SU-DHL-6 (cell line): ENCODE measurements around the gene SHTN1.

Source experiments
- H2AFZ ChIP-seq: fragments of 200-600 bp; sonication (generic); 2 replicates; pipeline ENCODE4 v1.6.1; 2014; ENCODE audit warnings: low read depth, mild to moderate bottlenecking, moderate library complexity, mixed read lengths, antibody characterized with exemption, low read length; ENCODE audit not compliant: severe bottlenecking
- H3F3A ChIP-seq: fragments of 200-600 bp; shearing (Covaris generic); 2 replicates; pipeline ENCODE4 v1.6.0; 2016; ENCODE audit warnings: antibody characterized with exemption, mild to moderate bottlenecking; ENCODE audit not compliant: insufficient read depth
- H3K27ac ChIP-seq: fragments of 200-600 bp; sonication (generic); 2 replicates; pipeline ENCODE4 v1.5.1; 2016; ENCODE audit warnings: low read depth, mild to moderate bottlenecking, low read length, moderate library complexity, mixed read lengths
- H3K27me3 ChIP-seq: fragments of 200-600 bp; sonication (generic), shearing (Covaris generic); 2 replicates; pipeline ENCODE4 v1.6.0; 2014; ENCODE audit warnings: mild to moderate bottlenecking, low read length
- H3K36me3 ChIP-seq: fragments of 200-600 bp; sonication (generic); 2 replicates; pipeline ENCODE4 v1.6.1; 2014; ENCODE audit warnings: mild to moderate bottlenecking, low read length, mixed read lengths
- H3K4me2 ChIP-seq: fragments of 300-600, 200-600 bp; shearing (Covaris generic), sonication (generic); 2 replicates; pipeline ENCODE4 v1.6.0; 2014; ENCODE audit warnings: low read length, low read depth, mild to moderate bottlenecking; ENCODE audit not compliant: poor library complexity, severe bottlenecking
- H3K4me3 ChIP-seq: fragments of 200-600 bp; sonication (generic); 2 replicates; pipeline ENCODE4 v1.5.1; 2014; ENCODE audit warnings: antibody characterized with exemption, low read length, mild to moderate bottlenecking, mixed read lengths; ENCODE audit not compliant: insufficient read depth, poor library complexity, severe bottlenecking
- H3K79me2 ChIP-seq: fragments of 200-600 bp; sonication (generic); 2 replicates; pipeline ENCODE4 v1.6.1; 2014; ENCODE audit warnings: mild to moderate bottlenecking, low read length, moderate library complexity; ENCODE audit not compliant: insufficient read depth
- H3K9ac ChIP-seq: fragments of 200-600 bp; sonication (generic); 2 replicates; pipeline ENCODE4 v1.7.0; 2014; ENCODE audit warnings: mild to moderate bottlenecking, low read length
- H3K9me2 ChIP-seq: fragments of 200-600 bp; sonication (generic); replicated peaks from 2 replicates; pipeline ENCODE4 v1.6.1; 2014; ENCODE audit warnings: low read length; ENCODE audit not compliant: insufficient read depth
- H3K9me3 ChIP-seq: fragments of 200-600 bp; sonication (generic); 2 replicates; pipeline ENCODE4 v1.6.1; 2014; ENCODE audit warnings: low read length, mixed read lengths; ENCODE audit not compliant: insufficient read depth
- H4K20me1 ChIP-seq: fragments of 200-600 bp; sonication (generic); 2 replicates; pipeline ENCODE4 v1.6.1; 2014; ENCODE audit warnings: low read depth, mild to moderate bottlenecking, antibody characterized with exemption, low read length, moderate library complexity, mixed read lengths
- CTCF ChIP-seq: fragments of 200-600 bp; sonication (generic); IDR thresholded peaks from one replicate; pipeline ENCODE4 v1.5.1; 2017; ENCODE audit warnings: antibody characterized with exemption, mild to moderate bottlenecking, low read length, moderate library complexity; ENCODE audit not compliant: insufficient read depth, poor library complexity, severe bottlenecking
- EZH2phosphoT487 ChIP-seq: fragments of 200-600 bp; sonication (generic), shearing (Covaris generic); conservative IDR thresholded peaks from 2 replicates; pipeline ENCODE4 v1.6.1; 2018; ENCODE audit warnings: mild to moderate bottlenecking, antibody characterized with exemption, low read length, moderate library complexity, mixed read lengths

Gene SHTN1

GRCh38 chr10:116970050-116970449, 34.9 kb downstream of the SHTN1 start:
- no peak overlapping the region for H3K4me2 ChIP-seq
- no peak overlapping the region for H3K4me3 ChIP-seq
- no peaks in the 10 kb centered on the region for H3K36me3 ChIP-seq
- H3K79me2 ChIP-seq: no peaks in the 10 kb centered on the region
- no peak for TF ChIP-seq EZH2phosphoT487
- no peak for TF ChIP-seq CTCF
- H3K9ac ChIP-seq: no peak overlapping the region
- H2AFZ ChIP-seq: no peak overlapping the region
- H3K9me3 ChIP-seq: no peaks in the 10 kb centered on the region
- H3F3A ChIP-seq: no peaks in the 10 kb centered on the region
- H4K20me1 ChIP-seq: no peaks in the 10 kb centered on the region
- H3K27me3 ChIP-seq: no peaks in the 10 kb centered on the region
- H3K9me2 ChIP-seq: no peaks in the 10 kb centered on the region
- no peak overlapping the region for H3K27ac ChIP-seq

- no peaks in the 10 kb centered on the region for H3K9me2 ChIP-seq
- TF ChIP-seq CTCF (no peak), EZH2phosphoT487 (no peak)
- no peak overlapping the region for H3K9ac ChIP-seq
Observed at GRCh38 chr10:116968331-116968730, 36.7 kb downstream of the SHTN1 start.

GRCh38 chr10:116961406-116962251, 43.4 kb downstream of the SHTN1 start:
- TF ChIP-seq CTCF (no peak), EZH2phosphoT487 (no peak)
- H3F3A ChIP-seq: no peaks in the 10 kb centered on the region
- no peaks in the 10 kb centered on the region for H3K9me2 ChIP-seq
- H3K9ac ChIP-seq: no peak overlapping the region
- H2AFZ ChIP-seq: no peak overlapping the region
- no peaks in the 10 kb centered on the region for H3K79me2 ChIP-seq
- no peaks in the 10 kb centered on the region for H3K9me3 ChIP-seq
- no peaks in the 10 kb centered on the region for H4K20me1 ChIP-seq
- no peak overlapping the region for H3K4me3 ChIP-seq
- no peaks in the 10 kb centered on the region for H3K36me3 ChIP-seq
- H3K27ac ChIP-seq: no peak overlapping the region
- no peak overlapping the region for H3K4me2 ChIP-seq
- H3K27me3 ChIP-seq: no peaks in the 10 kb centered on the region

More at GRCh38 chr10:116968331-116968730, 36.7 kb downstream of the SHTN1 start:
- H3K9me3 ChIP-seq: no peaks in the 10 kb centered on the region
- H3K27me3 ChIP-seq: no peaks in the 10 kb centered on the region
- H3K4me3 ChIP-seq: no peak overlapping the region
- H3K4me2 ChIP-seq: no peak overlapping the region
- H3K27ac ChIP-seq: no peak overlapping the region
- H4K20me1 ChIP-seq: no peaks in the 10 kb centered on the region
- no peaks in the 10 kb centered on the region for H3F3A ChIP-seq
- no peak overlapping the region for H2AFZ ChIP-seq
- no peaks in the 10 kb centered on the region for H3K36me3 ChIP-seq
- no peaks in the 10 kb centered on the region for H3K79me2 ChIP-seq
